Brain microvascular endothelial cell (primary cell): Measurements from ENCODE around the gene OR52B6.
"Not testable (repeated sequence)": the region's sequence is repeated elsewhere in the genome, so short reads cannot be mapped to it uniquely, and the experiment has no call there.

Source experiments
- DNase-seq: peaks from one replicate; pipeline ENCODE4 v3.0.0-alpha.2; 2020
- H3K27ac ChIP-seq: fragments of 250-450 bp; sonication (Bioruptor Pico); 2 replicates; pipeline ENCODE4 v1.5.1; 2020; ENCODE audit warnings: mild to moderate bottlenecking, moderate library complexity
- H3K27me3 ChIP-seq: fragments of 250-450 bp; sonication (Bioruptor Pico); replicated peaks from 2 replicates; pipeline ENCODE4 v1.5.1; 2020; ENCODE audit warnings: mild to moderate bottlenecking
- H3K36me3 ChIP-seq: fragments of 250-450 bp; sonication (Bioruptor Pico); replicated peaks from 2 replicates; pipeline ENCODE4 v1.5.1; 2020; ENCODE audit warnings: mild to moderate bottlenecking
- H3K4me3 ChIP-seq: 2 replicates; pipeline ENCODE4 v1.5.1; 2011; ENCODE audit warnings: low read depth, mild to moderate bottlenecking, control low read depth, low read length, moderate library complexity
- CTCF ChIP-seq: IDR thresholded peaks from 2 replicates; pipeline ENCODE4 v1.5.1; 2011; ENCODE audit warnings: low read depth, mild to moderate bottlenecking, moderate library complexity, low read length, control low read depth, inconsistent platforms; ENCODE audit errors: missing control alignments
- in situ Hi-C: cut with HindIII; loops from 2 replicates; pipeline ENCODE4 v1.10.0; 2017; ENCODE audit warnings: low sequenced_read_pairs, low pct_ligation_motif_present

Gene OR52B6

GRCh38 chr11:5581014-5581413 is 337 bp downstream of the OR52B6 start:
- no peaks in the 10 kb centered on the region for H3K27me3 ChIP-seq
- no peak for TF ChIP-seq CTCF
- H3K4me3 ChIP-seq: no peak overlapping the region
- no peak for DNase-seq
- no peak overlapping the region for H3K27ac ChIP-seq
- in situ Hi-C loops: loop anchor here (25.0 kb wide), 1 partner anchor 106 kb away; the partner anchor contains the start of genes TRIM22 and TRIM5
- no peaks in the 10 kb centered on the region for H3K36me3 ChIP-seq

GRCh38 chr11:5584458-5584857 is 3.8 kb downstream of the OR52B6 start:
- not testable (repeated sequence) for DNase-seq

GRCh38 chr11:5589906-5590305 is 9.2 kb downstream of the OR52B6 start:
- not testable (repeated sequence) for H3K27me3 ChIP-seq, H3K27ac ChIP-seq, DNase-seq, H3K36me3 ChIP-seq, H3K4me3 ChIP-seq
- in situ Hi-C loops: loop anchor here (25.0 kb wide), 1 partner anchor 97 kb away; the partner anchor contains the start of genes TRIM22 and TRIM5

More at GRCh38 chr11:5584458-5584857, 3.8 kb downstream of the OR52B6 start:
- not testable (repeated sequence) for H3K4me3 ChIP-seq, H3K27me3 ChIP-seq, H3K27ac ChIP-seq, H3K36me3 ChIP-seq
- in situ Hi-C loops: loop anchor here (25.0 kb wide), 1 partner anchor 103 kb away; the partner anchor contains the start of genes TRIM22 and TRIM5

GRCh38 chr11:5591613-5592012 is 10.9 kb downstream of the OR52B6 start:
- in situ Hi-C loops: loop anchor here (25.0 kb wide), 1 partner anchor 96 kb away; the partner anchor contains the start of genes TRIM22 and TRIM5
- no peak overlapping the region for H3K4me3 ChIP-seq
- H3K27me3 ChIP-seq: no peaks in the 10 kb centered on the region
- TF ChIP-seq CTCF: no peak
- no peak for DNase-seq
- no peak overlapping the region for H3K27ac ChIP-seq
- H3K36me3 ChIP-seq: no peaks in the 10 kb centered on the region

- H3K27ac ChIP-seq: no peak overlapping the region
- H3K27me3 ChIP-seq: no peaks in the 10 kb centered on the region
- H3K36me3 ChIP-seq: no peaks in the 10 kb centered on the region
- in situ Hi-C loops: loop anchor here (25.0 kb wide), 1 partner anchor 95 kb away; the partner anchor contains the start of genes TRIM22 and TRIM5
- TF ChIP-seq CTCF: no peak
- no peak overlapping the region for H3K4me3 ChIP-seq
- no peak for DNase-seq
Measured at GRCh38 chr11:5592615-5593014, 11.9 kb downstream of the OR52B6 start.

- Histone ChIP-seq H3K36me3 (no peaks in the 10 kb centered on the region), H3K27ac (no peak overlapping the region), H3K27me3 (no peaks in the 10 kb centered on the region), H3K4me3 (no peak overlapping the region)
- in situ Hi-C loops: loop anchor here (25.0 kb wide), 1 partner anchor 94 kb away; the partner anchor contains the start of genes TRIM22 and TRIM5
- no peak for TF ChIP-seq CTCF
- DNase-seq: no peak
Measured at GRCh38 chr11:5593146-5593545, 12.5 kb downstream of the OR52B6 start.

- no peak for TF ChIP-seq CTCF
- H3K27ac ChIP-seq: peak within 1 kb of the TSS; percentile 77
- DNase-seq: peak; percentile 22
- no peaks in the 10 kb centered on the region for H3K27me3 ChIP-seq
- no peaks in the 10 kb centered on the region for H3K36me3 ChIP-seq
- peak within 1 kb of the TSS; percentile 59 for H3K4me3 ChIP-seq
- in situ Hi-C loops: loop anchor here (25.0 kb wide), 1 partner anchor 91 kb away; the partner anchor contains the start of genes TRIM22 and TRIM5
Measured at GRCh38 chr11:5596607-5597201, 16.0 kb downstream of the OR52B6 start, which contains the start of gene TRIM6. TSS of gene TRIM6 (plus strand) at chr11:5596637. CDS start at chr11:5596898, 261 bp downstream.
